Ascending aorta (tissue), 2 donors: ENCODE data around the gene KAT2B. TPM values are rescaled to one million over a fixed set of nuclear protein-coding genes. Genes with fewer than 3 reads are reported as not detected.

ENCODE experiments used
- DNase-seq, 2 donors: peaks; one replicate each; pipeline ENCODE4 v3.0.0-alpha.2; 2019; ENCODE audit warnings: low spot score in 2 of 2
- H3K27ac ChIP-seq, 2 donors: fragments of 200-600 bp; sonication (generic); one replicate each; pipeline ENCODE4 v1.5.1; 2016 to 2017; ENCODE audit warnings: mild to moderate bottlenecking in 1 of 2
- H3K27me3 ChIP-seq: fragments of 200-600 bp; sonication (generic); one replicate; pipeline ENCODE4 v1.5.1; 2017
- H3K36me3 ChIP-seq, 2 donors: fragments of 200-600 bp; sonication (generic); one replicate each; pipeline ENCODE4 v1.5.1; 2016
- H3K4me1 ChIP-seq, 2 donors: fragments of 200-600 bp; sonication (generic); one replicate each; pipeline ENCODE4 v1.5.1; 2016 to 2017; ENCODE audit warnings: mild to moderate bottlenecking in 1 of 2
- H3K4me3 ChIP-seq, 2 donors: fragments of 200-600 bp; sonication (generic); one replicate each; pipeline ENCODE4 v1.5.1; 2016 to 2017; ENCODE audit warnings: mild to moderate bottlenecking in 1 of 2
- H3K9me3 ChIP-seq, 2 donors: fragments of 200-600 bp; sonication (generic); one replicate each; pipeline ENCODE4 v1.5.1; 2016
- CTCF ChIP-seq, 3 experiments: fragments of 200-600 bp in 2 of 3; fragments of 450-650 bp in 1 of 3; sonication (generic) in 2 of 3; IDR thresholded peaks; one replicate each; pipeline ENCODE4 v1.5.1; 2016 to 2019; ENCODE audit warnings: antibody characterized with exemption in 3 of 3, mild to moderate bottlenecking in 1 of 3, moderate library complexity in 1 of 3
- intact Hi-C: fragments of 100-400 bp; cut with DNase I; formaldehyde crosslinking; loops from one replicate; pipeline ENCODE4 v1.15.1; 2023
- total RNA-seq: library from RNA; depleted of rRNA; stranded (reverse); fragments of >200 nt; gene quantifications from one replicate; pipeline ENCODE4 v1.1.0, GENCODE V29; 2016

The KAT2B gene
- total RNA-seq, 1 donor from 2014 or later, result 10.5 TPM

GRCh38 chr3:20185679-20186599 lies 145.7 kb downstream of the KAT2B start, which contains the start of gene SGO1:
TSS of gene SGO1 (minus strand) at chr3:20186206. CDS start at chr3:20184027, 2,179 bp downstream.
- H3K36me3 ChIP-seq, result no peaks in the 10 kb centered on the region
- peaks cover 0 to 6% of the 10 kb centered on the region in 2 donors for H3K4me1 ChIP-seq
- no peaks in the 10 kb centered on the region for H3K27me3 ChIP-seq
- peak within 1 kb of the TSS; percentile 70 to 85 for H3K4me3 ChIP-seq
- peak; percentile 99 to 100 for DNase-seq
- TF ChIP-seq CTCF (IDR thresholded peaks at IDR 0.05), result no peak
- no peaks in the 10 kb centered on the region for H3K9me3 ChIP-seq
- peak within 1 kb of the TSS; percentile 91 to 94 for H3K27ac ChIP-seq
- intact Hi-C loops, result loop anchor here (2.0 to 10.0 kb wide), 4 partner anchors 125 to 1569 kb away; partner anchors contain the start of genes KAT2B, RAB5A and ZNF385D

GRCh38 chr3:20186600-20187004 lies 146.4 kb downstream of the KAT2B start:
- peaks cover 0 to 6% of the 10 kb centered on the region in 2 donors for H3K4me1 ChIP-seq
- no peaks in the 10 kb centered on the region for H3K27me3 ChIP-seq
- H3K4me3 ChIP-seq, result peak overlapping the region; percentile 70 to 85
- peak overlapping the region; percentile 91 to 94 for H3K27ac ChIP-seq
- intact Hi-C loops, result loop anchor here (2.0 to 10.0 kb wide), 3 partner anchors 146 to 1568 kb away; partner anchors contain the start of genes KAT2B, RAB5A and ZNF385D
- no peak for TF ChIP-seq CTCF (IDR thresholded peaks at IDR 0.05)
- DNase-seq, result no peak
- no peaks in the 10 kb centered on the region for H3K36me3 ChIP-seq
- H3K9me3 ChIP-seq, result no peaks in the 10 kb centered on the region

- H3K9me3 ChIP-seq, result no peaks in the 10 kb centered on the region
- H3K27me3 ChIP-seq, result no peaks in the 10 kb centered on the region
- H3K27ac ChIP-seq, result no peak overlapping the region
- no peaks in the 10 kb centered on the region for H3K36me3 ChIP-seq
- H3K4me1 ChIP-seq, result no peaks in the 10 kb centered on the region
- TF ChIP-seq CTCF (IDR thresholded peaks at IDR 0.05), result no peak
- intact Hi-C loops, result no loop called here
- no peak overlapping the region for H3K4me3 ChIP-seq
- DNase-seq, result no peak
Observed at GRCh38 chr3:20190991-20191390, 150.7 kb downstream of the KAT2B start.

- intact Hi-C loops, result no loop called here
- Histone ChIP-seq H3K4me3 (no peak overlapping the region), H3K27ac (no peak overlapping the region), H3K27me3 (no peaks in the 10 kb centered on the region), H3K9me3 (no peaks in the 10 kb centered on the region), H3K4me1 (no peaks in the 10 kb centered on the region), H3K36me3 (no peaks in the 10 kb centered on the region)
- TF ChIP-seq CTCF (IDR thresholded peaks at IDR 0.05), result no peak
- no peak for DNase-seq
Observed at GRCh38 chr3:20194793-20195460, 154.7 kb downstream of the KAT2B start.

- no peaks in the 10 kb centered on the region for H3K36me3 ChIP-seq
- no peaks in the 10 kb centered on the region for H3K4me1 ChIP-seq
- no peak for TF ChIP-seq CTCF (IDR thresholded peaks at IDR 0.05)
- intact Hi-C loops, result no loop called here
- H3K9me3 ChIP-seq, result no peaks in the 10 kb centered on the region
- no peak for DNase-seq
- no peak overlapping the region for H3K27ac ChIP-seq
- no peaks in the 10 kb centered on the region for H3K27me3 ChIP-seq
- H3K4me3 ChIP-seq, result no peak overlapping the region
Observed at GRCh38 chr3:20197775-20198174, 157.5 kb downstream of the KAT2B start.
